Astrocyte of the spinal cord (primary cell): ENCODE data around the gene DDX31.

Source experiments
- DNase-seq: peaks from one replicate; pipeline ENCODE4 v3.0.0; 2011; ENCODE audit warnings: low read depth, low spot score
- H3K4me3 ChIP-seq: 2 replicates; pipeline ENCODE4 v1.5.1; 2011; ENCODE audit warnings: low read depth, mild to moderate bottlenecking, low read length, moderate library complexity
- CTCF ChIP-seq: IDR thresholded peaks from 2 replicates; pipeline ENCODE4 v1.5.1; 2012; ENCODE audit warnings: low read depth, mild to moderate bottlenecking, low read length, inconsistent platforms
- in situ Hi-C: cut with HindIII; loops from 2 replicates; pipeline ENCODE4 v1.10.0; 2017; ENCODE audit warnings: low sequenced_read_pairs

The DDX31 gene

DNA sequence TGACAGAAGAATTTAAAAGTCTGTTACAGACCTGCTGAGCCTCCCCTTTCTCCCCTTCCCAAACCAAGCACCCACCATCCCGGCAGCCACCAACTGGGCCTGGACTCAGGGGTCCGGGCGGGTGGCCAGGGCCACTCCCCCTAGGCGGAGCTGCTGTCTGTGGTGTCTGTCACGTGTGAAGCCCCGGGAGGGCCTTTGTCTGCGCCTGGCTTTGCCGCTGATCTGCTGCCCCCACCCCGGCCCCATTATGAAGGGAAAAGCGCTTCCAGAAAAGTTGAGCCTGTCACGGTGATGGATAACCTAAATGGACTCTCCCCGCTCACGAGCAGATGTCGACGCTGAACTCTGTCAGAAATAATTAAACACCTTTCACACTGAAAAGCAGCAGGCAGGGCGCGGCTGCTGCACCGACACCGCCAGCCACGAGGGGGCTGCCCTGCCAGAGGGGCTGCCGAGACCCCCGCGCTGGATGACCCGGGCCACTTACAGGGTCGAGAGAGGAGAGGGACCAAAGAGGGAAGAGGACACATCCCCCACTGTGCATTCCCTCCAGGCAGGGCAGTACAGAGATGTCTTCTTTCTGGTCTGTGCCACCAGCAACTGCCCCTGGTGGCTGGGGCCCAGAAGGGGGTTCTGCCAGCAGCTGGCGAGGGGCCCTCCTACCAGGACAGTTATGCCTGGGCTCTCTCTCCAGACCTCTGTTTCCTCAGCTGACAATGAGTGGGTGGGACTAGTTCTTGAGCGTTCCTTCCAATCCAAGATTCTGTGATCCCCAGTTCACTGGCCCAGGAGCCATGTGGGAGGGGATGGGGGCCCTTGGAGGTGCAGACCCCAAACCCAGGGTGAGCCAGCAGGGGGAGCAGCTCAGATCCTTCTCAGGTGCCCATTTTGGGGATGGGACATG lies 123.4 kb downstream of the DDX31 start:
- DNase-seq: peak; percentile 9
- in situ Hi-C loops: no loop called here
- TF ChIP-seq CTCF: peak; percentile 51
- peak overlapping the region; percentile 10 for H3K4me3 ChIP-seq

GRCh38 chr9:132545578-132545977 lies 124.2 kb downstream of the DDX31 start:
- no peak for TF ChIP-seq CTCF
- in situ Hi-C loops: no loop called here
- H3K4me3 ChIP-seq: no peak overlapping the region
- no peak for DNase-seq

- no peak overlapping the region for H3K4me3 ChIP-seq
- DNase-seq: no peak
- in situ Hi-C loops: no loop called here
- TF ChIP-seq CTCF: no peak
These were observed 125.8 kb downstream of the DDX31 start for GRCh38 chr9:132543960-132544359.

GRCh38 chr9:132543251-132543650 lies 126.5 kb downstream of the DDX31 start:
- in situ Hi-C loops: no loop called here
- no peak for TF ChIP-seq CTCF
- no peak for DNase-seq
- H3K4me3 ChIP-seq: no peak overlapping the region
